ENCODE data around the gene UBTF. TPM values are rescaled to one million over a fixed set of nuclear protein-coding genes. Genes with fewer than 3 reads are reported as not detected.

UBTF gene
- polyA plus RNA-seq, 1 donor (not counting 4 experiments of a cell fraction or from before 2014, with no cell fraction given) = 23.0 TPM

DNA sequence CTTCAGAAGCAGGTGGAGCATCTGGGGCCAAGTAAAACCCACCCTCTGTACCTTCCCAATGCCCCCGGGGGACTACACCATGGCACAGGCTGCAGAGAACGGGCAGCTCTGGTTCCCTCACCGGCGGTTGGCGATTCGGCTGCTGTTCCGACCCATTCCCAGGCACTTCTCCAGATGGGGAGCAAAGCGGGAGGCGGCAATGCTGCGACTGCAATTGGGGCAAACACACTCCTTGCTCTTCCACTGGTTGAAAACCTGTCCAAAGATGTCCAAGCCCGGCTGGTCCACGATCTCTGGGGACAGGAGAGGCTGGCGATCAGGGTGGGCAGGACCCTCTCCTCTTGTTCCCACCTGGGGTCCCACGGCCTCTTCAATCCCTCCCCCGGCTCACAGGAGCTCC, 22.4 kb downstream of the UBTF start:
- no peak overlapping the region for H3K4me3 ChIP-seq (ENCODE audit: control insufficient read depth in 2 of 3, extremely low read depth in 1 of 3, insufficient read depth in 2 of 3, low read depth in 1 of 3, low read length in 3 of 3)
- no peak overlapping the region for H3K27ac ChIP-seq (ENCODE audit: control insufficient read depth, insufficient read depth, low read length)
- no peak for DNase-seq (ENCODE audit: low read depth, low spot score)
- no peak overlapping the region for H3K4me2 ChIP-seq (ENCODE audit: control insufficient read depth, extremely low read depth, insufficient read depth, low read depth, low read length)
- peaks cover 25% of the 10 kb centered on the region for H3K79me2 ChIP-seq (ENCODE audit: control insufficient read depth, insufficient read depth, low read length)
- H2AFZ ChIP-seq (ENCODE audit: control insufficient read depth, low read length) = no peak overlapping the region
- no peaks in the 10 kb centered on the region for H4K20me1 ChIP-seq (ENCODE audit: control insufficient read depth, extremely low read depth, insufficient read depth, low read length)
- peaks cover 26 to 29% of the 10 kb centered on the region in 2 experiments for H3K36me3 ChIP-seq (ENCODE audit: control insufficient read depth in 2 of 2, extremely low read depth in 1 of 2, insufficient read depth in 2 of 2, low read length in 2 of 2)
- no peaks in the 10 kb centered on the region for H3K9me3 ChIP-seq (ENCODE audit: control insufficient read depth, low read depth, low read length)
- H3K4me1 ChIP-seq (ENCODE audit: control insufficient read depth, extremely low read depth, insufficient read depth, low read length) = peaks cover 20% of the 10 kb centered on the region
- no peak for FAIRE-seq
- H3K9ac ChIP-seq (ENCODE audit: control insufficient read depth, extremely low read depth, insufficient read depth, low read length) = no peak overlapping the region
- dilution Hi-C loops (cut with MboI; ENCODE audit: extremely low pct_ligation_motif_present, low sequenced_read_pairs) = no loop called here
- TF ChIP-seq, protein P1, sequence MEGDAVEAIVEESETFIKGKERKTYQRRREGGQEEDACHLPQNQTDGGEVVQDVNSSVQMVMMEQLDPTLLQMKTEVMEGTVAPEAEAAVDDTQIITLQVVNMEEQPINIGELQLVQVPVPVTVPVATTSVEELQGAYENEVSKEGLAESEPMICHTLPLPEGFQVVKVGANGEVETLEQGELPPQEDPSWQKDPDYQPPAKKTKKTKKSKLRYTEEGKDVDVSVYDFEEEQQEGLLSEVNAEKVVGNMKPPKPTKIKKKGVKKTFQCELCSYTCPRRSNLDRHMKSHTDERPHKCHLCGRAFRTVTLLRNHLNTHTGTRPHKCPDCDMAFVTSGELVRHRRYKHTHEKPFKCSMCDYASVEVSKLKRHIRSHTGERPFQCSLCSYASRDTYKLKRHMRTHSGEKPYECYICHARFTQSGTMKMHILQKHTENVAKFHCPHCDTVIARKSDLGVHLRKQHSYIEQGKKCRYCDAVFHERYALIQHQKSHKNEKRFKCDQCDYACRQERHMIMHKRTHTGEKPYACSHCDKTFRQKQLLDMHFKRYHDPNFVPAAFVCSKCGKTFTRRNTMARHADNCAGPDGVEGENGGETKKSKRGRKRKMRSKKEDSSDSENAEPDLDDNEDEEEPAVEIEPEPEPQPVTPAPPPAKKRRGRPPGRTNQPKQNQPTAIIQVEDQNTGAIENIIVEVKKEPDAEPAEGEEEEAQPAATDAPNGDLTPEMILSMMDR (optimal IDR thresholded peaks at IDR 0.05 in 1 of 3, IDR thresholded peaks at IDR 0.05 in 1 of 3, conservative IDR thresholded peaks at IDR 0.05 in 1 of 3; ENCODE audit: extremely low read depth in 1 of 3, insufficient read depth in 2 of 3, low read length in 3 of 3) = no peak
- TF ChIP-seq EZH2 (IDR thresholded peaks at IDR 0.05; ENCODE audit: low read length) = no peak
- H3K27me3 ChIP-seq (ENCODE audit: control insufficient read depth, extremely low read depth, insufficient read depth, low read length) = no peaks in the 10 kb centered on the region
- H3K9me1 ChIP-seq (ENCODE audit: control insufficient read depth, extremely low read depth, insufficient read depth, low read length) = no peaks in the 10 kb centered on the region

DNA sequence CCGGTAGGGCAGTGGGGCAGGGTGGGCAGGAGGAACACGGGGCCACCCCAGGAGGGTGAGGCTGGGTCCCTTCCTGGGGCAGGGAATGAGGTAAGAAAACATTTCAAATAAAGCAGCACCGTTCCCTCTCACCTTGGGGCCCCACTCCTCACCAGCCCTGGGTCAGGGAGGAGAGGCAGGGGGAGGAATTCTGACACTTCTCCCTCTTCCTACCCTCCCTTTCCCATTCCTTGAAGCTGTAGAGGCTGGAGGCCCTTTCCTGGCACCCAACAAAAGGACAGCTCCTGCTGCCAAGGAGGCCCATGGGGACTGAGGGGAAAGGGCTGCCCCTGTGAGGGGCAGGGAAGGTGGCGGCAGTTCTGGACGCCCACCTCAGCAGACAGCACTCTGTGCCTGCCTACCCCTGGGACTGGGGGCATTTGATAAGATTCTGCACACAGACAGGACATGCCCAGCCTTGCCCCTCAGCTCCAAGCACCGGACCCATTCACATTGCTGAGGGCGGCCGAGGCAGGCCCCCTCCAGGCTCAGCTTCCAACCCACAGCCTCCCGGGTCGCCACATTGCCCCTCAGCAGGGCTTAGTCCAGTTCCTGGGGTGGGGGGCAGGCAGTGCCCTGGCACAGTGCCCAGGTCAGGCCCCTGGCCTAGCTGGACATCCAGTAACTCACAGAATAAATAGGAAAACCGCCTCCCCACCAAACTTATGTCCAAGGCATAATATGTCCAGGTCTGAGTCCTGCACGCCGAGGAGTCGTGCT, 26.0 kb downstream of the UBTF start:
- Histone ChIP-seq H3K79me2 (ENCODE audit: control insufficient read depth, insufficient read depth, low read length) (peaks cover 21% of the 10 kb centered on the region), H3K9me3 (ENCODE audit: control insufficient read depth, low read depth, low read length) (no peaks in the 10 kb centered on the region), H4K20me1 (ENCODE audit: control insufficient read depth, extremely low read depth, insufficient read depth, low read length) (no peaks in the 10 kb centered on the region), H3K27me3 (ENCODE audit: control insufficient read depth, extremely low read depth, insufficient read depth, low read length) (no peaks in the 10 kb centered on the region), H3K4me3 (ENCODE audit: control insufficient read depth in 2 of 3, extremely low read depth in 1 of 3, insufficient read depth in 2 of 3, low read depth in 1 of 3, low read length in 3 of 3) (no peak overlapping the region), H3K4me1 (ENCODE audit: control insufficient read depth, extremely low read depth, insufficient read depth, low read length) (peaks cover 8% of the 10 kb centered on the region), H2AFZ (ENCODE audit: control insufficient read depth, low read length) (no peak overlapping the region), H3K4me2 (ENCODE audit: control insufficient read depth, extremely low read depth, insufficient read depth, low read depth, low read length) (no peak overlapping the region), H3K27ac (ENCODE audit: control insufficient read depth, insufficient read depth, low read length) (no peak overlapping the region), H3K9ac (ENCODE audit: control insufficient read depth, extremely low read depth, insufficient read depth, low read length) (no peak overlapping the region), H3K9me1 (ENCODE audit: control insufficient read depth, extremely low read depth, insufficient read depth, low read length) (no peaks in the 10 kb centered on the region), H3K36me3 (ENCODE audit: control insufficient read depth in 2 of 2, extremely low read depth in 1 of 2, insufficient read depth in 2 of 2, low read length in 2 of 2) (peaks cover 41 to 45% of the 10 kb centered on the region in 2 experiments)
- DNase-seq (ENCODE audit: low read depth, low spot score) = no peak
- FAIRE-seq = no peak
- dilution Hi-C loops (cut with MboI; ENCODE audit: extremely low pct_ligation_motif_present, low sequenced_read_pairs) = no loop called here
- TF ChIP-seq, protein P1 (optimal IDR thresholded peaks at IDR 0.05 in 1 of 3, IDR thresholded peaks at IDR 0.05 in 1 of 3, conservative IDR thresholded peaks at IDR 0.05 in 1 of 3; ENCODE audit: extremely low read depth in 1 of 3, insufficient read depth in 2 of 3, low read length in 3 of 3) = no peak
- no peak for TF ChIP-seq EZH2 (IDR thresholded peaks at IDR 0.05; ENCODE audit: low read length)
